ENCODE results near the gene XYLT1. TPM values are rescaled to one million over a fixed set of nuclear protein-coding genes. Genes with fewer than 3 reads are reported as not detected.

XYLT1 gene
- total and polyA plus RNA-seq, 2 of the 4 experiments (the other 2 are of a cell fraction) = 9.0 to 12.7 TPM

DNA sequence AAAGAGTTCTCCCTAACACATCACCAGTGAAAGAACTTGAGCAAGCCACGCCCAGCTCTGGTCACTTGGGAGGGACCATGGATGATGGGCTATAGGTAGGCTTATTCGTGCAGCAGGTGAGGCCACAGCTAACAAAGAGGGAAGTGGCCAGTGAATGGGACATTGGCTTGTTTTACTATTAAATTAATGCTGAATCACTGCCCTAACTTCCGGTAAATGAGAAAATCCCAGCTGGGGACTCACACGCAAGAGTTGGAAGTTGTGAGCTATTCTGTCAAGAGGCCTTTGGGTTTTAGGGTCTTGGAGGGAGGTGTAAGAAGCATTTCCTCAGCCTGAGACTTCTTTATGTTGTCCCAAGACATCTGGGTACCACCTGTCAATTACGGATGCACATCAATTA is 315.3 kb downstream of the XYLT1 start:
- H2BK5ac ChIP-seq (ENCODE audit: low read depth, low read length, poor library complexity, severe bottlenecking) = no peak overlapping the region
- no peak overlapping the region for H2AK5ac ChIP-seq (ENCODE audit: low read depth, low read length)
- no peak for TF ChIP-seq POLR2A (IDR thresholded peaks at IDR 0.05; ENCODE audit: low read depth, low read length)
- TF ChIP-seq, protein P1, sequence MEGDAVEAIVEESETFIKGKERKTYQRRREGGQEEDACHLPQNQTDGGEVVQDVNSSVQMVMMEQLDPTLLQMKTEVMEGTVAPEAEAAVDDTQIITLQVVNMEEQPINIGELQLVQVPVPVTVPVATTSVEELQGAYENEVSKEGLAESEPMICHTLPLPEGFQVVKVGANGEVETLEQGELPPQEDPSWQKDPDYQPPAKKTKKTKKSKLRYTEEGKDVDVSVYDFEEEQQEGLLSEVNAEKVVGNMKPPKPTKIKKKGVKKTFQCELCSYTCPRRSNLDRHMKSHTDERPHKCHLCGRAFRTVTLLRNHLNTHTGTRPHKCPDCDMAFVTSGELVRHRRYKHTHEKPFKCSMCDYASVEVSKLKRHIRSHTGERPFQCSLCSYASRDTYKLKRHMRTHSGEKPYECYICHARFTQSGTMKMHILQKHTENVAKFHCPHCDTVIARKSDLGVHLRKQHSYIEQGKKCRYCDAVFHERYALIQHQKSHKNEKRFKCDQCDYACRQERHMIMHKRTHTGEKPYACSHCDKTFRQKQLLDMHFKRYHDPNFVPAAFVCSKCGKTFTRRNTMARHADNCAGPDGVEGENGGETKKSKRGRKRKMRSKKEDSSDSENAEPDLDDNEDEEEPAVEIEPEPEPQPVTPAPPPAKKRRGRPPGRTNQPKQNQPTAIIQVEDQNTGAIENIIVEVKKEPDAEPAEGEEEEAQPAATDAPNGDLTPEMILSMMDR (conservative IDR thresholded peaks at IDR 0.05; ENCODE audit: low read depth, low read length) = no peak
- no peak for TF ChIP-seq MAFK (IDR thresholded peaks at IDR 0.05; ENCODE audit: low read depth, low read length)
- TF ChIP-seq SMC3 (IDR thresholded peaks at IDR 0.05; ENCODE audit: low read depth, low read length) = no peak
- no peak for TF ChIP-seq BHLHE40 (IDR thresholded peaks at IDR 0.05; ENCODE audit: low read depth, low read length)
- TF ChIP-seq, protein P2, sequence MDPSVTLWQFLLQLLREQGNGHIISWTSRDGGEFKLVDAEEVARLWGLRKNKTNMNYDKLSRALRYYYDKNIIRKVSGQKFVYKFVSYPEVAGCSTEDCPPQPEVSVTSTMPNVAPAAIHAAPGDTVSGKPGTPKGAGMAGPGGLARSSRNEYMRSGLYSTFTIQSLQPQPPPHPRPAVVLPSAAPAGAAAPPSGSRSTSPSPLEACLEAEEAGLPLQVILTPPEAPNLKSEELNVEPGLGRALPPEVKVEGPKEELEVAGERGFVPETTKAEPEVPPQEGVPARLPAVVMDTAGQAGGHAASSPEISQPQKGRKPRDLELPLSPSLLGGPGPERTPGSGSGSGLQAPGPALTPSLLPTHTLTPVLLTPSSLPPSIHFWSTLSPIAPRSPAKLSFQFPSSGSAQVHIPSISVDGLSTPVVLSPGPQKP (IDR thresholded peaks at IDR 0.05; ENCODE audit: borderline replicate concordance, low read depth, low read length) = no peak
- TF ChIP-seq MXI1 (IDR thresholded peaks at IDR 0.05; ENCODE audit: borderline replicate concordance, low read depth, low read length) = no peak
- no peak for TF ChIP-seq RCOR1 (IDR thresholded peaks at IDR 0.05; ENCODE audit: insufficient replicate concordance, low read length)
- no peak for TF ChIP-seq NFE2L2 (IDR thresholded peaks at IDR 0.05; ENCODE audit: low read depth, low read length)
- dilution Hi-C loops (cut with HindIII; ENCODE audit: low sequenced_read_pairs, unreplicated experiment) (no loop called here), intact Hi-C loops (cut with micrococcal nuclease) (no loop called here), in situ Hi-C loops (cut with MboI; ENCODE audit: low sequenced_read_pairs) (no loop called here)
- H3K4me2 ChIP-seq (ENCODE audit: low read depth, low read length) = no peak overlapping the region
- no peaks in the 10 kb centered on the region for H4K20me1 ChIP-seq (ENCODE audit: insufficient read depth, low read length)
- H3K9ac ChIP-seq (ENCODE audit: low read depth, low read length) = no peak overlapping the region
- no peaks in the 10 kb centered on the region for H3K9me3 ChIP-seq (ENCODE audit: control insufficient read depth, insufficient read depth, low read length)
- no peak for DNase-seq
- no peak overlapping the region for H4K91ac ChIP-seq (ENCODE audit: insufficient read depth, low read depth, low read length)
- H3K27ac ChIP-seq (ENCODE audit: insufficient read depth, low read length) = no peak overlapping the region
- no peak overlapping the region for H3K56ac ChIP-seq (ENCODE audit: extremely low read depth, insufficient read depth, low read length)
- H2AFZ ChIP-seq (replicated peaks; ENCODE audit: low read length, poor library complexity) = no peak overlapping the region
- ATAC-seq (ENCODE audit: low read depth) = no peak
- 82% methylated on average over 2 of the region's 5 CpGs; no CpG with 5 or more reads in 1 of the 2 experiments for WGBS, 2 experiments (ENCODE audit: extremely low coverage in 2 of 2, insufficient read length in 1 of 2)
- no peak overlapping the region for H3K14ac ChIP-seq (replicated peaks; ENCODE audit: low read depth, low read length)
- H3K9me1 ChIP-seq (ENCODE audit: insufficient read depth, low read length) = peaks cover 2% of the 10 kb centered on the region; the same call in 1 of the 2 replicates
- no peak overlapping the region for H4K8ac ChIP-seq (ENCODE audit: low read depth in 2 of 2, low read length in 2 of 2)
- no peak overlapping the region for H3K18ac ChIP-seq (ENCODE audit: low read depth, low read length)
- H3K27me3 ChIP-seq (ENCODE audit: control insufficient read depth, insufficient read depth, low read length) = no peaks in the 10 kb centered on the region
- no peaks in the 10 kb centered on the region for H3K36me3 ChIP-seq (ENCODE audit: control insufficient read depth, insufficient read depth, low read length)
- CTCF ChIA-PET = no interaction called here
- H3K4me3 ChIP-seq (ENCODE audit: insufficient read depth, low read depth, low read length) = no peak overlapping the region
- no peaks in the 10 kb centered on the region for H3K4me1 ChIP-seq (ENCODE audit: control insufficient read depth, insufficient read depth, low read length)
- no peak overlapping the region for H2BK120ac ChIP-seq (ENCODE audit: low read depth, low read length)
- H2AK9ac ChIP-seq (replicated peaks; ENCODE audit: low read depth, low read length, poor library complexity) = no peak overlapping the region
- no peak overlapping the region for H3K4ac ChIP-seq (ENCODE audit: low read depth, low read length)
- H2BK15ac ChIP-seq (ENCODE audit: low read depth, low read length) = no peak overlapping the region
- H3K79me1 ChIP-seq (ENCODE audit: low read depth in 1 of 2, low read length in 2 of 2) = peaks cover 4 to 5% of the 10 kb centered on the region in 2 experiments; a peak in 1 of 4 replicates
- no peak overlapping the region for H4K5ac ChIP-seq (ENCODE audit: low read depth, low read length)
- no peak overlapping the region for H2BK20ac ChIP-seq (ENCODE audit: low read depth, low read length)
- no peak overlapping the region for H3K23ac ChIP-seq (ENCODE audit: low read depth, low read length)
- BruUV-seq (replicated peaks) = no TSS peak
- POLR2A ChIA-PET (ENCODE audit: unreplicated experiment) = no interaction called here
